ENCODE data around the gene NAPA.

NAPA gene

DNA sequence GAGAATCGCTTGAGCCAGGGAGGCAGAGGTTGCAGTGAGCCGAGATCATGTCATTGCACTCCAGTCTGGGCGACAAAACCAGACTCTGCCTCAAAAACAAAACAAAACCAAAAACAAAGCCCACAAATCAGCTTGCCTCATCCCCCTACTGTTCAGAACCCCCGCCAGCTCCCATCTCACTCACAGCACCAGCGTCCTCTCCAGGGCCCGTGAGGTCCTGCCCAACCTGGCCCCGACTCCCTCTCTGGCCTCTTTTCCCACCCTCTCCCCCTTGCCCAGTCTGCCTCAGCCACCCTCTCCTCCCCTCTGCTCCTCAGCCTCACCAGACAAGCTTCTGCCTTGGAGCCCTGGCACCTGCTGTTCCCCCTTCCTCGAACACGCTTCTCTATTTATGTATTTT, 46.9 kb downstream of the NAPA start:
- no peak for DNase-seq (ENCODE audit: low read depth, low spot score)
- no peaks in the 10 kb centered on the region for H3K27me3 ChIP-seq (ENCODE audit: insufficient read depth, insufficient read length)
- TF ChIP-seq YY1 (IDR thresholded peaks at IDR 0.05; ENCODE audit: insufficient read depth, insufficient read length) (no peak), ZNF274 (IDR thresholded peaks at IDR 0.05; ENCODE audit: low read depth, low read length) (no peak), SUZ12 (IDR thresholded peaks at IDR 0.05; ENCODE audit: extremely low read depth, insufficient read depth, insufficient read length) (no peak)
- no peak overlapping the region for H3K4me3 ChIP-seq (ENCODE audit: insufficient read length, low read depth)
- H3K9me3 ChIP-seq (ENCODE audit: insufficient read depth, low read length), result no peaks in the 10 kb centered on the region
- peak overlapping the region; percentile 2 for H3K9ac ChIP-seq (ENCODE audit: insufficient read length, low read depth)
- no peaks in the 10 kb centered on the region for H3K36me3 ChIP-seq (ENCODE audit: insufficient read depth, insufficient read length, low read length)
- H3K4me1 ChIP-seq (ENCODE audit: insufficient read depth, insufficient read length), result peaks cover 9% of the 10 kb centered on the region

GRCh38 chr19:47465957-47466356, 48.9 kb downstream of the NAPA start:
- H3K4me3 ChIP-seq (ENCODE audit: insufficient read length, low read depth), result no peak overlapping the region
- no peak for DNase-seq (ENCODE audit: low read depth, low spot score)
- peaks cover 9% of the 10 kb centered on the region for H3K4me1 ChIP-seq (ENCODE audit: insufficient read depth, insufficient read length)
- no peak overlapping the region for H3K9ac ChIP-seq (ENCODE audit: insufficient read length, low read depth)
- no peaks in the 10 kb centered on the region for H3K9me3 ChIP-seq (ENCODE audit: insufficient read depth, low read length)
- no peaks in the 10 kb centered on the region for H3K27me3 ChIP-seq (ENCODE audit: insufficient read depth, insufficient read length)
- H3K36me3 ChIP-seq (ENCODE audit: insufficient read depth, insufficient read length, low read length), result no peaks in the 10 kb centered on the region
- TF ChIP-seq ZNF274 (IDR thresholded peaks at IDR 0.05; ENCODE audit: low read depth, low read length) (no peak), YY1 (IDR thresholded peaks at IDR 0.05; ENCODE audit: insufficient read depth, insufficient read length) (no peak), SUZ12 (IDR thresholded peaks at IDR 0.05; ENCODE audit: extremely low read depth, insufficient read depth, insufficient read length) (no peak)

GRCh38 chr19:47464675-47465419, 50.0 kb downstream of the NAPA start:
- H3K36me3 ChIP-seq (ENCODE audit: insufficient read depth, insufficient read length, low read length), result no peaks in the 10 kb centered on the region
- no peaks in the 10 kb centered on the region for H3K9me3 ChIP-seq (ENCODE audit: insufficient read depth, low read length)
- DNase-seq (ENCODE audit: low read depth, low spot score), result no peak
- no peaks in the 10 kb centered on the region for H3K27me3 ChIP-seq (ENCODE audit: insufficient read depth, insufficient read length)
- H3K4me1 ChIP-seq (ENCODE audit: insufficient read depth, insufficient read length), result peaks cover 5% of the 10 kb centered on the region
- no peak overlapping the region for H3K9ac ChIP-seq (ENCODE audit: insufficient read length, low read depth)
- no peak for TF ChIP-seq YY1 (IDR thresholded peaks at IDR 0.05; ENCODE audit: insufficient read depth, insufficient read length)
- no peak overlapping the region for H3K4me3 ChIP-seq (ENCODE audit: insufficient read length, low read depth)

- TF ChIP-seq ZNF274 (IDR thresholded peaks at IDR 0.05; ENCODE audit: low read depth, low read length) (no peak), SUZ12 (IDR thresholded peaks at IDR 0.05; ENCODE audit: extremely low read depth, insufficient read depth, insufficient read length) (no peak), YY1 (IDR thresholded peaks at IDR 0.05; ENCODE audit: insufficient read depth, insufficient read length) (no peak)
Measured at GRCh38 chr19:47461876-47462275, 53.0 kb downstream of the NAPA start.

GRCh38 chr19:47459477-47459876, 55.4 kb downstream of the NAPA start:
- Histone ChIP-seq H3K36me3 (ENCODE audit: insufficient read depth, insufficient read length, low read length) (no peaks in the 10 kb centered on the region), H3K4me1 (ENCODE audit: insufficient read depth, insufficient read length) (no peaks in the 10 kb centered on the region), H3K4me3 (ENCODE audit: insufficient read length, low read depth) (no peak overlapping the region), H3K9me3 (ENCODE audit: insufficient read depth, low read length) (no peaks in the 10 kb centered on the region), H3K9ac (ENCODE audit: insufficient read length, low read depth) (no peak overlapping the region), H3K27me3 (ENCODE audit: insufficient read depth, insufficient read length) (no peaks in the 10 kb centered on the region)
- no peak for DNase-seq (ENCODE audit: low read depth, low spot score)
- no peak for TF ChIP-seq YY1 (IDR thresholded peaks at IDR 0.05; ENCODE audit: insufficient read depth, insufficient read length)
- no peak for TF ChIP-seq ZNF274 (IDR thresholded peaks at IDR 0.05; ENCODE audit: low read depth, low read length)
- TF ChIP-seq SUZ12 (IDR thresholded peaks at IDR 0.05; ENCODE audit: extremely low read depth, insufficient read depth, insufficient read length), result no peak

More at GRCh38 chr19:47461876-47462275, 53.0 kb downstream of the NAPA start:
- no peaks in the 10 kb centered on the region for H3K36me3 ChIP-seq (ENCODE audit: insufficient read depth, insufficient read length, low read length)
- H3K27me3 ChIP-seq (ENCODE audit: insufficient read depth, insufficient read length), result no peaks in the 10 kb centered on the region
- no peak overlapping the region for H3K9ac ChIP-seq (ENCODE audit: insufficient read length, low read depth)
- no peaks in the 10 kb centered on the region for H3K4me1 ChIP-seq (ENCODE audit: insufficient read depth, insufficient read length)
- H3K9me3 ChIP-seq (ENCODE audit: insufficient read depth, low read length), result no peaks in the 10 kb centered on the region
- H3K4me3 ChIP-seq (ENCODE audit: insufficient read length, low read depth), result no peak overlapping the region
- DNase-seq (ENCODE audit: low read depth, low spot score), result no peak

DNA sequence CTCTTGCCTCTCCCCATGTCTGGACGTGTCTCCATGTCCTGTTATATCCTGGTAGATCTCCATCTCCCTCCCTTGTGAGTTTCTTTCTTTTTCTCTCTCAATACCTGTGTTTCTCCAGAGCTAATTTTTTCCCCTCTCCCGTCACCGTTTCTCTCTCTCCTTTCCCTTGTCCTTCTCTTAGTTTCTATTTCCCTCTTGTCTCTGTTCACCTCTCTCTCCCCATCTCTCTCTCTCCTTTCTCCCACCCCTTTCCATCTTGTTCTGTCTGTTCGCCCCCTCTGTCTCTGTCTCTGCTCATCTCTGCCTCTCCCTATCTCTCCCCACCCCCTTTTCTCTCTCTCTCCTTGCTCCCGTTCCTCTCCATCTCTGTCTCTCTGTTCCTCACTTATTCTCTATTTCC, 56.2 kb downstream of the NAPA start:
- H3K9ac ChIP-seq (ENCODE audit: insufficient read length, low read depth), result no peak overlapping the region
- H3K4me3 ChIP-seq (ENCODE audit: insufficient read length, low read depth), result no peak overlapping the region
- no peaks in the 10 kb centered on the region for H3K9me3 ChIP-seq (ENCODE audit: insufficient read depth, low read length)
- H3K4me1 ChIP-seq (ENCODE audit: insufficient read depth, insufficient read length), result no peaks in the 10 kb centered on the region
- H3K36me3 ChIP-seq (ENCODE audit: insufficient read depth, insufficient read length, low read length), result no peaks in the 10 kb centered on the region
- H3K27me3 ChIP-seq (ENCODE audit: insufficient read depth, insufficient read length), result no peaks in the 10 kb centered on the region
- TF ChIP-seq SUZ12 (IDR thresholded peaks at IDR 0.05; ENCODE audit: extremely low read depth, insufficient read depth, insufficient read length), result no peak
- TF ChIP-seq ZNF274 (IDR thresholded peaks at IDR 0.05; ENCODE audit: low read depth, low read length), result no peak
- no peak for TF ChIP-seq YY1 (IDR thresholded peaks at IDR 0.05; ENCODE audit: insufficient read depth, insufficient read length)
- DNase-seq (ENCODE audit: low read depth, low spot score), result no peak

DNA sequence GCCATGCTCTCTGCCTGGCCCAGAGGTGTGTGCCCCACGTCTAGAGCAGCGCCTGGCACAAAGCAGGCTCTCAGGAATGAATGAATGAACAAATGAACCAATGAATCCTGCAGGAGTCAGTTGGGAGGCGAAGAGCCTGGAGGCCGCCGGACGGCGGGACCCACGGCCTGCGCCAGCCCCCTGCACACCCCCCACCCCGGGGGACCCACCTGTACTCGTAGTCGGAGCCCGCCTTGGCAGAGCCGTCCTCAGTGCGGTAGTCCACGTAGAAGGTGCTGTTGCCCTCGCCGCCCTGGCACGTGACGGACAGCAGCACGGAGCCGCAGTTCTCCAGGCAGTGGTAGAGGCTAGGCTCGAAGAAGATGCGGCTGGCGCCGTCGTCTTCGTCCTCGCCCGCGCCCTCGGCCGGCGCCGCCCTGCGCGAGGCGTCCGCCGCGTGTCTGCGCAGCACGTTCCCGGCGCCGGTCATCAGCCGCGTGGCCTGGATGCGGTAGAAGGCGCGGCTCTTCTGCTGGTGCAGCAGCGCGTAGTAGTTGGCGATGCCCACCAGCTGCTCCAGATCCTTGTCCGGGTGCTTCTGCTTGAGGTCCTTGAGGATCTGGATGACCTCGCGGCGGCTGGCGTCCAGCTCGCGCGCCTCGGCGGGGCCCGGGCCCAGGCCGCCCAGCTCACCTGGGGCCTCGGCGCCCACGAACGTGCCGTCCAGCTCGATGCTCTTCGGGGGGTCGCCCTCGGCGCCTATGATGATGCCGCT, 58.0 kb downstream of the NAPA start:
- no peak for TF ChIP-seq ZNF274 (IDR thresholded peaks at IDR 0.05; ENCODE audit: low read depth, low read length)
- no peak for TF ChIP-seq YY1 (IDR thresholded peaks at IDR 0.05; ENCODE audit: insufficient read depth, insufficient read length)
- TF ChIP-seq SUZ12 (IDR thresholded peaks at IDR 0.05; ENCODE audit: extremely low read depth, insufficient read depth, insufficient read length), result no peak
- H3K4me3 ChIP-seq (ENCODE audit: insufficient read length, low read depth), result no peak overlapping the region
- DNase-seq (ENCODE audit: low read depth, low spot score), result no peak

More for the DNA sequence above, 58.0 kb downstream of the NAPA start:
- no peak overlapping the region for H3K9ac ChIP-seq (ENCODE audit: insufficient read length, low read depth)
- H3K4me1 ChIP-seq (ENCODE audit: insufficient read depth, insufficient read length), result no peaks in the 10 kb centered on the region
- H3K36me3 ChIP-seq (ENCODE audit: insufficient read depth, insufficient read length, low read length), result no peaks in the 10 kb centered on the region
- no peaks in the 10 kb centered on the region for H3K27me3 ChIP-seq (ENCODE audit: insufficient read depth, insufficient read length)
- H3K9me3 ChIP-seq (ENCODE audit: insufficient read depth, low read length), result no peaks in the 10 kb centered on the region

All from NT2/D1 (cell line).